ENCODE results near the gene ADPGK. TPM values are rescaled to one million over a fixed set of nuclear protein-coding genes. Genes with fewer than 3 reads are reported as not detected.

Gene ADPGK
- total and polyA plus RNA-seq, 12 donors, result 27.7 to 97.1 (median 46.5) TPM

GRCh38 chr15:72771329-72771725 is 12.2 kb downstream of the ADPGK start:
- no peak overlapping the region for H3K27ac ChIP-seq
- no peaks in the 10 kb centered on the region for H3K9me3 ChIP-seq (replicated peaks in 1 of 3)
- 86 to 100% (median 88%) methylated on average over 1 of the region's 1 CpG for WGBS, 4 donors
- no peak for DNase-seq
- no peaks in the 10 kb centered on the region for H3K27me3 ChIP-seq
- peaks cover 0 to 3% of the 10 kb centered on the region in 2 donors for H3K4me1 ChIP-seq (replicated peaks in 1 of 2)
- peaks cover 0 to 33% of the 10 kb centered on the region in 2 donors for H3K36me3 ChIP-seq (replicated peaks in 1 of 2)
- intact Hi-C loops (cut with DNase I), result no loop called here
- TF ChIP-seq POLR2A (IDR thresholded peaks at IDR 0.05), result no peak
- TF ChIP-seq CTCF (IDR thresholded peaks at IDR 0.05), result no peak
- no peak overlapping the region for H3K4me3 ChIP-seq

GRCh38 chr15:72770673-72771328 is 12.8 kb downstream of the ADPGK start:
- Histone ChIP-seq H3K27ac (no peak overlapping the region), H3K27me3 (no peaks in the 10 kb centered on the region), H3K9me3 (replicated peaks in 1 of 3) (no peaks in the 10 kb centered on the region), H3K36me3 (replicated peaks in 1 of 2) (peaks cover 0 to 36% of the 10 kb centered on the region in 2 donors), H3K4me1 (replicated peaks in 1 of 2) (peaks cover 0 to 3% of the 10 kb centered on the region in 2 donors), H3K4me3 (no peak overlapping the region)
- intact Hi-C loops (cut with DNase I), result no loop called here
- TF ChIP-seq POLR2A (IDR thresholded peaks at IDR 0.05) (no peak), CTCF (IDR thresholded peaks at IDR 0.05) (no peak)
- WGBS, 4 donors, result 77 to 90% (median 81%) methylated on average over 6 of the region's 6 CpGs
- DNase-seq, result no peak

GRCh38 chr15:72766780-72767179 is 16.8 kb downstream of the ADPGK start:
- intact Hi-C loops (cut with DNase I), result no loop called here
- Histone ChIP-seq H3K36me3 (replicated peaks in 1 of 2) (peaks cover 0 to 35% of the 10 kb centered on the region in 2 donors), H3K27me3 (no peaks in the 10 kb centered on the region), H3K4me1 (replicated peaks in 1 of 2) (peaks cover 0 to 3% of the 10 kb centered on the region in 2 donors), H3K4me3 (no peak overlapping the region), H3K9me3 (replicated peaks in 1 of 3) (no peaks in the 10 kb centered on the region), H3K27ac (no peak overlapping the region)
- TF ChIP-seq CTCF (IDR thresholded peaks at IDR 0.05) (no peak), POLR2A (IDR thresholded peaks at IDR 0.05) (no peak)
- WGBS, 4 donors, result 93 to 98% (median 96%) methylated on average over 2 of the region's 2 CpGs
- no peak for DNase-seq

- WGBS, 4 donors, result 96 to 100% (median 98%) methylated on average over 2 of the region's 2 CpGs
- DNase-seq, result no peak
- intact Hi-C loops (cut with DNase I), result no loop called here
- peaks cover 0 to 3% of the 10 kb centered on the region in 2 donors for H3K4me1 ChIP-seq (replicated peaks in 1 of 2)
- H3K27ac ChIP-seq, result no peak overlapping the region
- TF ChIP-seq CTCF (IDR thresholded peaks at IDR 0.05) (no peak), POLR2A (IDR thresholded peaks at IDR 0.05) (no peak)
- no peaks in the 10 kb centered on the region for H3K9me3 ChIP-seq (replicated peaks in 1 of 3)
- H3K27me3 ChIP-seq, result no peaks in the 10 kb centered on the region
- H3K36me3 ChIP-seq (replicated peaks in 1 of 2), result peaks cover 0 to 39% of the 10 kb centered on the region in 2 donors
- H3K4me3 ChIP-seq, result no peak overlapping the region
Observed at GRCh38 chr15:72766025-72766424, 17.5 kb downstream of the ADPGK start.
